ENCODE measurements around the gene PLEKHG3.

Gene PLEKHG3

DNA sequence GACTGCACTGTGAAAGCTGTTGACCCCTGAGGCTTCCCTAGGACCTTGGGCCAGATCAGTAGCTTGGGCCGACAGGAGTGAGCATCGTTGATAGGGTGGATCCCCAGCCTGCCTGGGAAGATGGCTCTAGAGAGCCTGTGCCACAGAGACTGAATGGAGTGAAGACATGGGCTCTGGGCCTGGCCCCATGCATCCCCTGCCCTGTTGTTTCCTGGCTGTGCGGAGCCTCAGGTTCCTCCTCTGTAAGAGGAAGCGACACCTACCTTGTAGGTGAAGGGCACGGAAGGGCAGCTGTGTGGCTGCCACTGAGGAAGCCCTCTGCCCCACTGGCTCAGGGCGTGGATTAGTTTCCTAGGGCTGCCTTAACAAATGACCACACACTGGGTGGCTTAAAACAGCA lies 23.9 kb downstream of the PLEKHG3 start:
- no peak for DNase-seq (ENCODE audit: low read depth)

DNA sequence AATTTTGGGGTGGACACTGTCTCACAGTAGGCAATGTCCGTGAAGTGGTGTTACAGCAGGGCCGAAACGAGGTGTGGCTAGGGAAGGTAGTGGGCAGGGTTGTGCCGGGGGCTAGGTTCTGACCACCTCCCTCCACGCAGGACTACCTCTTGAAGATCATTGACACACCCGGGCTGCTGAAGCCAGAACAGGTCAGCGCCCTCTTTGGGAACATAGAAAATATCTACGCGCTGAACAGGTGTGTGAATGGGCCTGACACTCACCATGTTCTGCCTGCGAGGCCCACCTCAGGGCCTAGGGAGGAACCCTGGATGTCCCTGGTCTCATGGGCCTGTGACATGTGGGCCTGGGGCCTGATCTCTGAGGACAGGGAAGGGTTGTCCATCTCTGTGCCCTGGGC lies 24.6 kb downstream of the PLEKHG3 start:
- DNase-seq (ENCODE audit: low read depth), result no peak

DNA sequence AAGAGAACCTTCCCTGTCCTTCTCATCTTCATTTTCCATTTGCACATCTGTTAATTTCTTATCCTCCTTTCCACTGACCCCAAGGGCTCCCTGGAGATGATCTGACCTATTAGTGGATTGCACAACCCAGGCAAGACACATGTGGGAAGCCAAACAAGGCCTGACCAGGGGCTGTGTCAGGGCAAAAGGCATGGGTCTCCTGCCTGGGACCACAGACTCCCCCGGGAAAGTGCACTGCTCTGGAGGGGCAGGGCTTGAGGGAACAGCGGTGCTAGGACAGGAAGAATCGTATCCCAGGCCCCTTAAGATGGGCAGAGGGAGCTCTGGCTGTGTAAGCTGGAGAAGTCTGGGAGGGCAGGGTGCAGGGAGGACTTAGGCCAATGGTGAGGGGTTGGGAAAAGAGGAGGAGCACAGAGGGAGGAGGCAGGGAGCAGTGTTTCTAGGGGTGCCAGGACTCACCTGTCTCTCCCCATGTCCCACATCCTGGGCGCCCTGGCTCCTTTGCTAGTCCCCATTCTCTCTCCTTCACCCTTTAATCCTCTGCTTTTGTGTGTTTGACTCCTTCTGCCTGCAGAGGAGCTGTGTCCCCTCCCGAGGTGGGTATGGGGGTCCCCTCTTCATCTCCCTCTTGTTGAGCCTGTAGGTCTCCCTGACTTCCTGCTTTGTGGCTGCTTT lies 25.3 kb downstream of the PLEKHG3 start:
- DNase-seq (ENCODE audit: low read depth), result no peak

GRCh38 chr14:64730061-64730440 lies 25.8 kb downstream of the PLEKHG3 start:
- no peak for DNase-seq (ENCODE audit: low read depth)

- no peak for DNase-seq (ENCODE audit: low read depth)
These were observed 26.5 kb downstream of the PLEKHG3 start for GRCh38 chr14:64730681-64731080.

DNA sequence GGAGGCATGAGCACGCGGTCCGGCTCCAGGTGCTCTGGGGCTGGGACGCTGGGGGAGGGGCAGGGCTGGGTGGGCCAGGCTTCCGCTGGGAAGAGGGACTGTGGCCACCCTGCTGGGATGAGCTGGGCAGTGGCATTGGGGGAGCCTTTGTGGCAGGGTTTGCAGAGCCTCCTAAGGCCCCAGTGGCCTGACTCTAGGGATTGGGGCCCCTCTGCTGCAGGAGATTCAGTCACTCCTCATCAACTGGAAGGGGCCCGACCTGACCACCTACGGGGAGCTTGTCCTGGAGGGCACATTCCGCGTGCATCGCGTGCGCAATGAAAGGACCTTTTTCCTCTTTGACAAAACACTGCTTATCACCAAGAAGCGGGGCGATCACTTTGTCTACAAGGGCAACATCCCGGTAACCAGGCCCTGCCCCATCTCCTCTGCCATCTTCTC lies 26.9 kb downstream of the PLEKHG3 start:
- DNase-seq (ENCODE audit: low read depth), result no peak

- no peak for DNase-seq (ENCODE audit: low read depth)
These were observed 27.8 kb downstream of the PLEKHG3 start for GRCh38 chr14:64732066-64732465.

GRCh38 chr14:64732536-64733120 lies 28.4 kb downstream of the PLEKHG3 start:
- DNase-seq (ENCODE audit: low read depth), result no peak

- DNase-seq (ENCODE audit: low read depth), result no peak
These were observed 29.1 kb downstream of the PLEKHG3 start for GRCh38 chr14:64733321-64733720.

GRCh38 chr14:64733899-64734298 lies 29.7 kb downstream of the PLEKHG3 start:
- no peak for DNase-seq (ENCODE audit: low read depth)

GRCh38 chr14:64734990-64735389 lies 30.8 kb downstream of the PLEKHG3 start:
- no peak for DNase-seq (ENCODE audit: low read depth)

DNA sequence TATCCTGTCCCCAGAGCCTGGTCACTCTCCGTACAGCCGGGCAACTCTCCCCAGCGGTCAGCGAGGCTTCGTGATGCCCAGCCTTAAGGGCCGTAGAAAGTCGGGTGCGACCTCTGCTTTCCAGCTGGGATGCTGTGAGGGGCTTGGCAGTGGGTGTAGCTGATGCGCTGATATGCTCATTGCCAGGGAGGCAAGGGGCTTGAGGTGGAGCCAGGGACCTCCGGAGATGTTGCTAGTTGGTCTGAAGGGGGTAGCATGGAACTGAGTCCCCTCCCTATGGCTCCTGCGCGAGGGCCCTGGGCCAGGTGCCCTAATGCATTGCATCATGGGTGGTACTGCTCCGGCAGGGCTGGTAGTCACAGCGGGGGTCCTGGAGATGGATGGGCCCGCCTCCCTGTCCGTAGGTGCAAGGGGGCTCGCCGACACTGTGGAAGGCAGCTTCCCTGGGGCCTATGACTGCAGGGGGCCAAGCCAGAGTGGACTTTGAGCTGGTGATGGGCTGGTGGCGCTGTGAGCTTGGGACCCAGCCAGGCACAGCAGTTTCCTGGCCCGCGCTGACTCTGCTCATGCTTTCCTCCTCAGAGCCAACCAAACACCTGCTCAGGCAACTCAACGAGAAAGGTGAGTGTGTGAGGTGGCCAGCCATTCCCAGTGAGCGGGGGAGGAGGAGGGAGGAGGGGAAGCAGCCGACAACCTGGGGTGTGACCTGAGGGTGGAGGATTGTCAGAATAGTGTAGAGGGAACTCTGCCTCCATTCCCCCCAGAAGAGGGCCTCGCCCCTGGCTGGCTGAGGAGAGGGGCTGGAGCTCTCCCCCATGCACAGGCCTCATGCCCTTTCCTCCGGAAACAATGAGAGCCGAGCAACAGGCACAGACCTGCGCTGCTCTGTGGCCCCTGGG lies 32.3 kb downstream of the PLEKHG3 start:
- no peak for DNase-seq (ENCODE audit: low read depth)

DNA sequence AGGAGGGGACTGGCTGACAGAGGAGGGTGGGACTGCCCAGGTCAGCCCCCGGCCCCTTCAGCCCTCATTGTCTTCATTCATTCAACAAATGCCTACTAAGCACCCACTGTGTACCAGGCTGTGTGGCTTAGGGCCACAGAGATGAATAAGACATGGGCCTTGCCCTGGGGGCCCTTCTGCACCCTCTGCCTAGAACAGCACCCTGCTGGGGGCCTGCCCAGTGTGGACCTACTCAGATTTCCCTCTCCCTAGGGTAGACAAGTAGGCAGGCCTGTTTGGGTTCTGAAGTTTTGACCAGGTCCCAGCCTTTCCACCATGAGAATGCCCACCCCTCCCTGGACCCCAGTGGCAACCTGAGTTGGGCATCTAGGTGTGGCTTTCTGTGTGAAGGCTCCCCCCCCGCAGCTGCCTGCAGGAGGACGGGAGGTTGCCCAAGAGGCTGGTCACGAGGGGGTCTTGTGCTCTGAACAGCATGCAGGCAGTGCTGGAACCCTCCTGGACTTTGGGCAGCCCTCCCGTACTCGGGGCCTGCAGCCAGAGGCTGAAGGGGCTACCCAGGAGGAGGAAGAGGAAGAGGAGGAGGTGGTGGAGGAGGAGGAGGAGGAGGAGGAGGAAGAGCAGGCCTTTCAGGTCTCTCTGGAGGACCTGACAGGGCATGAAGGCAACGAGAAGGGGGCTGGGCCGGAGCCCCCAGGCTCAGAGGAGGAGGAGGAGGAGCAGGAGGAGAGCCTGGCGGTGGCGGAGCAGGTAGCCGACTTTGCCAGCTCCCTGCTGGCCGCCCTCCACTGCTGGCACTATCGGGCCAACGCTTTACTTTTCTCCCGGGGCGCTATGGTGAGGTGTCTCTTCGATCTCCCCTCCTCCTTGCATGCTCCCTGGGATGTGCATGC lies 33.4 kb downstream of the PLEKHG3 start:
- no peak for DNase-seq (ENCODE audit: low read depth)

- DNase-seq (ENCODE audit: low read depth), result no peak
These were observed 34.1 kb downstream of the PLEKHG3 start for GRCh38 chr14:64738281-64738804.

GRCh38 chr14:64741200-64741599 lies 37.0 kb downstream of the PLEKHG3 start:
- no peak for DNase-seq (ENCODE audit: low read depth)

GRCh38 chr14:64741961-64742360 lies 37.7 kb downstream of the PLEKHG3 start:
- no peak for DNase-seq (ENCODE audit: low read depth)

DNA sequence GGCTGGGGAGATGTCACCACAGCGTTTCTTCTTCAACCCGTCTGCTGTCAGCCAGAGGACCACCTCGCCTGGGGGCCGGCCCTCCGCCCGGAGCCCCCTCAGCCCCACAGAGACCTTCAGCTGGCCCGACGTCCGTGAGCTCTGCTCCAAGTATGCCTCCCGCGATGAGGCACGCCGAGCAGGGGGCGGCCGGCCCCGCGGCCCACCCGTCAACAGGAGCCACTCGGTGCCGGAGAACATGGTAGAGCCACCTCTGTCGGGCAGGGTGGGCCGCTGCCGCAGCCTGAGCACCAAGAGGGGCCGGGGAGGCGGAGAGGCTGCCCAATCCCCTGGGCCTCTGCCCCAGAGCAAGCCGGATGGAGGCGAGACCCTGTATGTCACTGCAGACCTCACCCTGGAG lies 38.8 kb downstream of the PLEKHG3 start:
- DNase-seq (ENCODE audit: low read depth), result no peak

GRCh38 chr14:64745511-64746091 lies 41.4 kb downstream of the PLEKHG3 start:
- no peak for DNase-seq (ENCODE audit: low read depth)

DNA sequence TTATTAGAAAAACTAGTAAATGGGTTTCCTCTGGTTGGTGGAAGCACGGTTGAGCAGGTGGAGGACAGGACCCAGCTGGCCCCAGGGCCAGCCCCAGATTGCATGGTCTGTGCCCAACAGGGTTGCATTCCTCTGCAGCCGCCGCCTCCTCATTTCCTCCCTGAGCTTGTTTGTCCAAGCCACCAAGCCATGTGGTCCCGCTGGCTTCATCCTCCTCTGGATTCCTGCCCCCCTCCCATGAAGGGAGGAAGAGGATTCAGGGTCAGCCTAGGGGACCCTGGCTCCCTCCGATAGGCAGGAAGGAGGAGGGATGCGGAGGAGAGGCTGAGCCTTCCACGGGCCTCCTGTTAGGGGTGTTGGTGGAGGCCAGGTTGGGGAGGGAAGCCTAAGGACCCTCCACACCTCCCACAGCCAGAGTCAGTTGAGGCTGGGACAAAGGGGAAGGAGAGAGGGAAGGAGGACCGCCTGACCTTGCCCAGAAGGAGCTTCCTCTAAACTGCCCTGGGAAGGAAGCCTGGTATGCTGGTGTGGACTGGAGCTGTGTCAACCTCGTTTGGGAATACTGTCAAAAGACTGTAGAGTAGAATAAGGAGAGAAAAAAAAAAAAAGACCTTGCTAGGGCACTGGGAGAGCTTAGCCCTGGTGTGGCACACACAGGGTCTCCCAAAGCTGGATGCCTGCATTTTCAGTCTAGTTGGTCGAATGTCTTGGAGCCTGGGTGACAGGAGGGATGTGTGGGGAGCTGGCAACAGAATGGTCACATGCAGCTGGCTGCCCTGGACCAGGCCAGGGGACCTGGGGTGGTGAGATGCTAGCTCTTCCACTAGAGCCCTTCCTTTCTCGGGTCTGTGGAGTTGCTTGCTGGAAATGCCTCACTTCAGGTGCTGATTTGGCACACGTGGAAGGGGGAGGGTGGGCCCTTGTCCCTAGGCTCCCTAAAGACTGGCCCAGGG lies 42.4 kb downstream of the PLEKHG3 start:
- DNase-seq (ENCODE audit: low read depth), result no peak

DNA sequence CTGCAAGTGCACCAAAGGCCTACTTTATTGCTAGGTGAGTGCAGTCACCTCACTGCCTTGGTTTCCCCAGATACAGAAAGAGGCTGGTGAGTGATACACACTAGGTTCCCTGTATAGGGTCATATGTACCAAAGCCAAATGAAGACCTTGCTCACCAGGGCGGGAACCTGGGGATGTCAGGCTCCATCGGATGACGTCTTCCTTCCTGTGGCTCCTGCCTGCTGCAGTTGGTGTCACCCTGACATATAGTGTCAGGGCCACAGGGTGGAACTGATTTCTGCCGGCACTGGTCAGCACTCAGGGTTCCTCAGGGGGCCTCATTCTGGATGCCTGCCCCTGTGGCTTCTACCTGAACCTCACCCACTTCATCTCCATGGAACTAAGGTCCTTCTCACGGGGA lies 43.1 kb downstream of the PLEKHG3 start:
- no peak for DNase-seq (ENCODE audit: low read depth)
